ENCODE results near the gene GYPC.
A peak's percentile ranks its signal among the peaks of the same experiment; 100 is the strongest.
"Not testable (repeated sequence)": the region's sequence is repeated elsewhere in the genome, so short reads cannot be mapped to it uniquely, and the experiment has no call there.

The GYPC gene, protein sequence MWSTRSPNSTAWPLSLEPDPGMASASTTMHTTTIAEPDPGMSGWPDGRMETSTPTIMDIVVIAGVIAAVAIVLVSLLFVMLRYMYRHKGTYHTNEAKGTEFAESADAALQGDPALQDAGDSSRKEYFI

DNA sequence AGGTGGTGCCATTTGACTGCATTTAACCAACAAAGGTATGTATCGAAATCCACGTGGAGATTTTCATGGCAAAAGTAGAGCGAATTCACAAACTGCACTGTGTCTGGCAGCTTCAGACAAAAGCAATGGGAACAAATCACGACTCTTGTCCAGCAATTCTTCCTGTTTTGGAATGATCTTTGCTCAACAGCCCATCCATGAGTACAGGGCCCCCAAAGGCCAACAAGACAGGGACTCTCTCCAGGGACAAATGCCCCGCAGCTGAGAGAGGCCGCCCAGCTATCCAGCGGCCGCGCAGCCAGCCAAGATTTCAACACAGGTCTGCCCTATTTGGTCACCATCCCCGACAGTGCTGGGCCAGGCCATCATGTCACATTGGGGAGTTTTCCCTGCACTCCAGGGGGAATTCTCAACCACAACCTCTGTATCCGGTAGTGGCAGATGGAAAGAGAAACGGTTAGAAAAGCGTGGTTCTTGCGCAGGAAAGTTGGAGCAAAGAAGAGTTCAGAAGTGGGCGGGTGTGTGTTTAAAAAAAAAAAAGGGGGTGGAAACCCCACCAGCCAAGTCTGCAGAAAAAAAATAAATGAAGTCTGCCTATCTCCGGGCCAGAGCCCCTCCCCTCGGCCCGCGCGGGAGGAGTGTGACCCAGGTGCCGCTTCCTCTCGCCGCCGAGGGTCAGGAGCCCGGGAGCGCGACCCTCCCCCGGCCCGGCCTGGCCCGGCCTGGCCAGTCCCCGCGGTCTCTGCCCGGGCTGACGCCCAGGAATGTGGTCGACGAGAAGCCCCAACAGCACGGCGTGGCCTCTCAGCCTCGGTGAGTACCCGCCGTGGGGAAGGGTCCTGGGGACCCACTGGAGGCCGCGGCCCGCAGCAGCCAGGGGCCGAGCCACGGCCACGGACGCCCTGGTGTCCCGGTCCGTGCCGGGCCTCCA lies at the start of gene GYPC:
GYPC (plus strand) TSS at position 659 of the 931 bp plus-strand sequence; CDS start at position 765, 106 bp downstream.
- peak; percentile 84 for DNase-seq

DNA sequence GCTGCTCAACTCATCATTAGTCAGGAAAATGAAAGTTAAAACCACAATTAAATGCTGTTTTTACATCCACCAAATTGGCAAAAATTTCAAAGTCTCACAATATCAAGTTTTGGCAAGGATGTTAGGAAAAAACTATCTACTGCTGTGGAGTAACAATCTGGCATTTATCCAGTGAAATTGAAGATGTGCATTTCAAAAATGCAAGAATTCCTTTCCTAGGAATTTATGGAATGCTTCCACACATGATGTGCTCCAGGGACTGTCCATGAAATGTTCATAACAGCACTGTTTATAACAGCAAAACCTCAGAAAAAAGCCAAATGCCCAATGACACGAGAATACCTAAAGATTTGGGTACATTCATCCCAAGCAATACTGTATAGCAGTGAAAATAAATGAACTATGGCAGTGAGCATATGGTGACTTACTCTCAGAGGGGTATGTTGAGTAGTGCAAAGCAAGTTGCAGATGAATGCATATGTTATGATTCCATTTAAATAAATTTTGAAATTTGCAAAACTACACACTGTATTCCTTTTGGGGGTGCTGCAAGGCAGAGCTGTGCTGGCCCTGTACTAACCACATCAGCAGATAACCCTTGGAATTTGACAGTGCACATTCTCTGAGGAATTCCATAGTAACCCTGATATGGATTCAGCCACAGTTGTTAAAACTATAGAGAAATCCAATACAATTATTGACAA lies 41.3 kb upstream of the GYPC start:
- peak; percentile 20 for DNase-seq

GRCh38 chr2:126616606-126617069 lies 39.3 kb upstream of the GYPC start:
- peak; percentile 64 for DNase-seq

DNA sequence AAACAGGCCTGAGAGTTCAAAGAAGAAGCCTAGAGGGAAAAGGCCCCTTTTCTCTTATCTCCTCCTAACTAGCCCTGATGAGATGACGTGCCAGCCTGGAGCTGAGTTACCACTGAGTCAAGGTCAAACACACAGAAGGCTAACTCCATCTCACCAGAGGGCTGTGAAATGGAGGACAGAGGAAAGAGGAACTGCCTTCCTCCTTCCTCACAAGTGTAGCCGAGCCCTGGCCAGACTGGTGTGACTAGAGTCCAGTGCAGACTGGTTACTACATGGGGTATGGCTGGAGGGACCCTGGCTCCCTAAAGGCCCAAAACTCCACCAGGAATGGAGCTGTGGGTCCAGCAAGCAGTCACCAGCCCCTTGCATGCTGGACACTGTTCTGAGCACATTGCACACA lies 35.7 kb upstream of the GYPC start:
- no peak for DNase-seq

- DNase-seq = no peak
These were observed 33.0 kb upstream of the GYPC start for GRCh38 chr2:126623000-126623399.

GRCh38 chr2:126627643-126628042 lies 28.3 kb upstream of the GYPC start:
- no peak for DNase-seq

GRCh38 chr2:126634273-126634861 lies 21.6 kb upstream of the GYPC start:
- DNase-seq = no peak

GRCh38 chr2:126635281-126635680 lies 20.7 kb upstream of the GYPC start:
- no peak for DNase-seq

GRCh38 chr2:126635736-126636135 lies 20.2 kb upstream of the GYPC start:
- no peak for DNase-seq

GRCh38 chr2:126637386-126637785 lies 18.6 kb upstream of the GYPC start:
- no peak for DNase-seq

DNA sequence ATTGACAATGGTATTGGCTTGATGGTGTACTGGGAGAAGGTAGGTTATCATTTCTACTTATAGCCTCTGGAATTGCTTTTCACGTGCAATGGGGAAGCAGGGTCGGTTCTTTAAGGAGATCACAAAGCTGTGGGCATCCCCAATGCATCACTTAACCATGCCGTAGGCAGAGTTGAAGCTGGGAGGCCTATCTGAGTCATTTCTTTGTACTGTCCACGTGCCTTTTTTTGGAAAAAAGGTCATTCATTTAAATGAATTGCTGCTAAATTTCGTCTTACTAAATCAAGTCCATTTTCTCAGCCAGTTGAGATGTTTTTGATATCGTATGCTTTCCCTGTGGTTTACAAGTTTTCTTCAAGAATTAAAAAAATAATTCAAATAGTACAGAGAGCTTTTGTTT lies 17.2 kb upstream of the GYPC start:
- DNase-seq = no peak

GRCh38 chr2:126639276-126639675 lies 16.7 kb upstream of the GYPC start:
- no peak for DNase-seq

GRCh38 chr2:126641294-126641693 lies 14.7 kb upstream of the GYPC start:
- not testable (repeated sequence) for DNase-seq

- no peak for DNase-seq
These were observed 13.9 kb upstream of the GYPC start for GRCh38 chr2:126642031-126642430.

GRCh38 chr2:126643431-126643830 lies 12.5 kb upstream of the GYPC start:
- no peak for DNase-seq

DNA sequence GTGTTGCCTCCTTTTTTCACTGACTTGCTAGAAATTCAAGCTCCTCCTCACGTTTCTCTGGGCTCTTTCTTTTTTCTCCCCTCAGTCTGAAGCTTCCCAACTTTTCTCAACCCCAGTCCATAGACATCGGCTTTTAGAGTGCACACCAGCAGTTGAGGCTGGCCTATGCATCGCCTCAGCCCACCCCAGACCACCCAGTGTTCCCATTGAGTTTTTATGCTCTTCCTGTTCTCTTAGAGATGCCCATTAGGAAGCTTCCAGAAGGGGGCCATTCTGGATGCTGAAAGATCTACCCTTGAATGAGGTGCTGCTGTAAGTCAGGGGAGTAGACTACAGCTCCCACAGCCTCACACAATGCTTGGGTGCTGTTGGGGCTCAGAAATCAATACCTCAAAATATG lies 12.0 kb upstream of the GYPC start:
- no peak for DNase-seq

DNA sequence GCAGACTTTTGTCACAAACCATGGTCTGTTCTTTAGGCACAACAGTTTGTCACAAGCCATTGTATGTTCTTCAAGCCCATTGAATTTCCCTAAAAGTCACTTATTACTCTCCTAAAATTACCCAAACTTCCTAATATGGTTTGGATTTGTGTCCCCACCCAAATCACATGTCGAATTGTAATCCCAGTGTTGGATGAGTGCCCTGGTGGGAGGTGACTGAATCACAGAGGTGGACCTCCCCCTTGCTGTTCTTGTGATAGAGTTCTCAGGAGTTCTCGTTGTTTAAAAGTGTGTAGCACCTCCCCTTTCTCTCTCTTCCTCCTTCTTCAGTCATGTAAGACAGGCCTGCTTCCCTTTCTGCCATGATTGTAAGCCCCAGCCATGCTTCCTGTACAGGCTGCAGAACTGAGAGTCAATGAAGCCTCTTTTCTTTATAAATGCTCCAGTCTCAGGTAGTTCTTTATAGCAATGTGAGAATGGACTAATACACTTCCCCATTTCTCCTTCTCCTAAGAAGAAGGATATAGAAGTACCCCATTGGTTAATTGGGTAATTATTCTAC lies 11.2 kb upstream of the GYPC start:
- DNase-seq = no peak

- no peak for DNase-seq
These were observed 10.7 kb upstream of the GYPC start for GRCh38 chr2:126645211-126645618.

DNA sequence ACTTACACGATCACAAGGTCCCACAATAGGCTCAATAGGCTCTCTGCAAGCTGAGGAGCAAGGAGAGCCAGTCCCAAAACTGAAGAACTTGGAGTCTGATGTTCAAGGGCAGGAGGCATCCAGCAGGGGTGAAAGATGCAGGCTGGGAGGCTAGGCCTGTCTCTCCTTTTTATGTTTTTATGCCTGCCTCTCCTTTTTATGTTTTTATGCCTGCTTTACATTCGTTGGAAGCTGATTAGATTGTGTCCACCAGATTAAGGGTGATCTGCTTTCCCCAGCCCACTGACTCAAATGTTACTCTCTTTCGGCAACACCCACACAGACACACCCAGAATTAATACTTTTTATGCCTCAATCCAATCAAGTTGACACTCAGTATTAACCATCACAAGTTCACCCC lies 9.9 kb upstream of the GYPC start:
- DNase-seq = no peak

DNA sequence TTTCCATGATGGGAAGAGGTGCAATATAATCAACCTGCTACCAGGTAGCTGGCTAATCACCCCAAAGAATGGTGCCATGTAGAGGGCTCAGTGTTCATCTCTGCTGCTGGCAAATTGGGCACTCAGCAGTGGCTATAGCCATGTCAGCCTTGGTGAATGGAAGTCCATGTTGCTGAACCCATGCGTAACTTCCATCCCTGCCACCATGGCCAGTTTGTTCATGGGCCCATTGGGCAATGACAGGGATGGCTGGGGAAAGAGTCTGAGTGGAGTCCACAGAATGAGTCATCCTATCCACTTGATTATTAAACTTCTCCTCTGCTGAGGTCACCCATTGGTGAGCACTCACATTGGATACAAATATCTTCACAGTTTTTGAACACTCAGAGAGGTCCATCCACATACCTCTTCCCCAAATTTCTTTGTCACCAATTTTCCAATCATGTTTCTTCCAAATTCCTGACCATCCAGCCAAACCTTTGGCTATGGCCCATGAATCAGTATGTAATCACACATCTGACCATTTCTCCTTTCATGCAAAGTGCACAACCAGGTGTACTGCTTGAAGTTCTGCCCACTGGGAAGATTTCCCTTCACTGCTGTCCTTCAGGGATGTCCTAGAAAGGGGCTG lies 8.1 kb upstream of the GYPC start:
- not testable (repeated sequence) for DNase-seq

- DNase-seq = not testable (repeated sequence)
These were observed 7.6 kb upstream of the GYPC start for GRCh38 chr2:126648345-126648786.

- DNase-seq = no peak
These were observed 6.9 kb upstream of the GYPC start for GRCh38 chr2:126649101-126649500.

Measured in eye (tissue), 1 donor.